ENCODE data around the gene RIPOR1.
A peak's percentile ranks its signal among the peaks of the same experiment; 100 is the strongest.

Gene RIPOR1

GRCh38 chr16:67543582-67543981 is 15.0 kb downstream of the RIPOR1 start:
- no peak for DNase-seq
- peaks cover 12 to 70% (median 46%) of the 10 kb centered on the region in 4 experiments for H3K36me3 ChIP-seq (ENCODE audit: control insufficient read depth in 4 of 4, insufficient read depth in 4 of 4, low read length in 3 of 4)
- H3K4me1 ChIP-seq (ENCODE audit: control extremely low read depth in 1 of 4, control insufficient read depth in 4 of 4, insufficient read depth in 4 of 4, low read length in 3 of 4): peaks cover 0 to 62% (median 45%) of the 10 kb centered on the region in 4 experiments
- no peak overlapping the region for H3K27ac ChIP-seq (ENCODE audit: insufficient read depth in 1 of 2, low read depth in 1 of 2, low read length in 2 of 2, poor library complexity in 1 of 2, severe bottlenecking in 2 of 2)
- no peaks in the 10 kb centered on the region for H3K9me3 ChIP-seq (ENCODE audit: control extremely low read depth in 1 of 5, control insufficient read depth in 4 of 5, insufficient read depth in 2 of 5, low read depth in 1 of 5, low read length in 4 of 5)
- no peak overlapping the region for H3K4me3 ChIP-seq (ENCODE audit: control insufficient read depth in 1 of 7, extremely low read depth in 1 of 7, insufficient read depth in 4 of 7, low read depth in 2 of 7, low read length in 6 of 7)
- WGBS (ENCODE audit: insufficient coverage): 97% methylated on average over 5 of the region's 6 CpGs
- CTCF ChIA-PET: interaction anchor here (1.2 to 15.1 kb wide), 8 partner anchors 11 to 104 kb away, joined by 3 to 308 read pairs (median 12); partner anchors contain the start of genes CARMIL2 and CTCF
- no peaks in the 10 kb centered on the region for H3K27me3 ChIP-seq (replicated peaks in 2 of 5; ENCODE audit: control insufficient read depth in 4 of 5, insufficient read depth in 5 of 5, low read length in 4 of 5)
- POLR2A ChIA-PET: interaction anchor here (0.6 to 3.0 kb wide), 2 partner anchors 19 to 37 kb away, joined by 3 to 12 read pairs; partner anchors contain the start of gene CTCF

GRCh38 chr16:67544329-67544841 is 15.8 kb downstream of the RIPOR1 start:
- Histone ChIP-seq H3K27me3 (replicated peaks in 2 of 5; ENCODE audit: control insufficient read depth in 4 of 5, insufficient read depth in 5 of 5, low read length in 4 of 5) (no peaks in the 10 kb centered on the region), H3K4me1 (ENCODE audit: control extremely low read depth in 1 of 4, control insufficient read depth in 4 of 4, insufficient read depth in 4 of 4, low read length in 3 of 4) (peaks cover 3 to 65% (median 47%) of the 10 kb centered on the region in 4 experiments), H3K36me3 (ENCODE audit: control insufficient read depth in 4 of 4, insufficient read depth in 4 of 4, low read length in 3 of 4) (peaks cover 12 to 77% (median 45%) of the 10 kb centered on the region in 4 experiments), H3K9me3 (ENCODE audit: control extremely low read depth in 1 of 5, control insufficient read depth in 4 of 5, insufficient read depth in 2 of 5, low read depth in 1 of 5, low read length in 4 of 5) (no peaks in the 10 kb centered on the region), H3K4me3 (ENCODE audit: control insufficient read depth in 1 of 7, extremely low read depth in 1 of 7, insufficient read depth in 4 of 7, low read depth in 2 of 7, low read length in 6 of 7) (no peak overlapping the region), H3K27ac (ENCODE audit: insufficient read depth in 1 of 2, low read depth in 1 of 2, low read length in 2 of 2, poor library complexity in 1 of 2, severe bottlenecking in 2 of 2) (no peak overlapping the region)
- no peak for DNase-seq
- POLR2A ChIA-PET: interaction anchor here (0.6 to 3.0 kb wide), 2 partner anchors 18 to 21 kb away, joined by 3 to 12 read pairs; partner anchors contain the start of gene CTCF
- WGBS (ENCODE audit: insufficient coverage): 100% methylated on average over 10 of the region's 13 CpGs
- CTCF ChIA-PET: interaction anchor here (0.7 to 15.1 kb wide), 15 partner anchors 9 to 125 kb away, joined by 3 to 308 read pairs (median 5); partner anchors contain the start of genes C16orf86, CARMIL2, CTCF and ENKD1

- WGBS (ENCODE audit: insufficient coverage): 82% methylated on average over 15 of the region's 15 CpGs
- CTCF ChIA-PET: interaction anchor here (0.7 to 15.1 kb wide), 17 partner anchors 10 to 124 kb away, joined by 3 to 308 read pairs (median 4); partner anchors contain the start of genes C16orf86, CARMIL2, CTCF and ENKD1
- H3K9me3 ChIP-seq (ENCODE audit: control extremely low read depth in 1 of 5, control insufficient read depth in 4 of 5, insufficient read depth in 2 of 5, low read depth in 1 of 5, low read length in 4 of 5): no peaks in the 10 kb centered on the region
- no peak overlapping the region for H3K4me3 ChIP-seq (ENCODE audit: control insufficient read depth in 1 of 7, extremely low read depth in 1 of 7, insufficient read depth in 4 of 7, low read depth in 2 of 7, low read length in 6 of 7)
- POLR2A ChIA-PET: interaction anchor here (0.6 to 3.0 kb wide), 2 partner anchors 18 to 21 kb away, joined by 3 to 12 read pairs; partner anchors contain the start of gene CTCF
- H3K4me1 ChIP-seq (ENCODE audit: control extremely low read depth in 1 of 4, control insufficient read depth in 4 of 4, insufficient read depth in 4 of 4, low read length in 3 of 4): peaks cover 6 to 72% (median 53%) of the 10 kb centered on the region in 4 experiments
- H3K27ac ChIP-seq (ENCODE audit: insufficient read depth in 1 of 2, low read depth in 1 of 2, low read length in 2 of 2, poor library complexity in 1 of 2, severe bottlenecking in 2 of 2): peak overlapping the region in 1 of 2 experiments; percentile 10
- H3K36me3 ChIP-seq (ENCODE audit: control insufficient read depth in 4 of 4, insufficient read depth in 4 of 4, low read length in 3 of 4): peaks cover 12 to 77% (median 39%) of the 10 kb centered on the region in 4 experiments
- H3K27me3 ChIP-seq (replicated peaks in 2 of 5; ENCODE audit: control insufficient read depth in 4 of 5, insufficient read depth in 5 of 5, low read length in 4 of 5): no peaks in the 10 kb centered on the region
- no peak for DNase-seq
Observed at GRCh38 chr16:67544844-67545664, 16.4 kb downstream of the RIPOR1 start.

GRCh38 chr16:67545665-67546024 is 17.0 kb downstream of the RIPOR1 start:
- no peak overlapping the region for H3K4me3 ChIP-seq (ENCODE audit: control insufficient read depth in 1 of 7, extremely low read depth in 1 of 7, insufficient read depth in 4 of 7, low read depth in 2 of 7, low read length in 6 of 7)
- CTCF ChIA-PET: interaction anchor here (1.0 to 15.1 kb wide), 13 partner anchors 13 to 124 kb away, joined by 3 to 308 read pairs (median 5); partner anchors contain the start of genes C16orf86, CARMIL2, CTCF and ENKD1
- DNase-seq: no peak
- peaks cover 7 to 77% (median 59%) of the 10 kb centered on the region in 4 experiments for H3K4me1 ChIP-seq (ENCODE audit: control extremely low read depth in 1 of 4, control insufficient read depth in 4 of 4, insufficient read depth in 4 of 4, low read length in 3 of 4)
- peaks cover 10 to 72% (median 35%) of the 10 kb centered on the region in 4 experiments for H3K36me3 ChIP-seq (ENCODE audit: control insufficient read depth in 4 of 4, insufficient read depth in 4 of 4, low read length in 3 of 4)
- POLR2A ChIA-PET: interaction anchor here (3.0 kb wide), 1 partner anchor 17 kb away, joined by 12 read pairs; the partner anchor contains the start of gene CTCF
- H3K27me3 ChIP-seq (replicated peaks in 2 of 5; ENCODE audit: control insufficient read depth in 4 of 5, insufficient read depth in 5 of 5, low read length in 4 of 5): no peaks in the 10 kb centered on the region
- no peaks in the 10 kb centered on the region for H3K9me3 ChIP-seq (ENCODE audit: control extremely low read depth in 1 of 5, control insufficient read depth in 4 of 5, insufficient read depth in 2 of 5, low read depth in 1 of 5, low read length in 4 of 5)
- WGBS (ENCODE audit: insufficient coverage): 96% methylated on average over 12 of the region's 14 CpGs
- H3K27ac ChIP-seq (ENCODE audit: insufficient read depth in 1 of 2, low read depth in 1 of 2, low read length in 2 of 2, poor library complexity in 1 of 2, severe bottlenecking in 2 of 2): peak overlapping the region in 1 of 2 experiments; percentile 10

GRCh38 chr16:67546091-67546501 is 17.5 kb downstream of the RIPOR1 start:
- H3K36me3 ChIP-seq (ENCODE audit: control insufficient read depth in 4 of 4, insufficient read depth in 4 of 4, low read length in 3 of 4): peaks cover 8 to 69% (median 31%) of the 10 kb centered on the region in 4 experiments
- ChIA-PET CTCF (interaction anchor here (0.9 to 15.1 kb wide), 13 partner anchors 13 to 120 kb away, joined by 3 to 308 read pairs (median 9); partner anchors contain the start of genes C16orf86, CARMIL2, CTCF and ENKD1), POLR2A (interaction anchor here (2.5 to 3.0 kb wide), 3 partner anchors 16 to 99 kb away, joined by 12 to 80 read pairs (median 13); partner anchors contain the start of genes CARMIL2 and CTCF)
- no peaks in the 10 kb centered on the region for H3K27me3 ChIP-seq (replicated peaks in 2 of 5; ENCODE audit: control insufficient read depth in 4 of 5, insufficient read depth in 5 of 5, low read length in 4 of 5)
- peaks cover 7 to 81% (median 60%) of the 10 kb centered on the region in 4 experiments for H3K4me1 ChIP-seq (ENCODE audit: control extremely low read depth in 1 of 4, control insufficient read depth in 4 of 4, insufficient read depth in 4 of 4, low read length in 3 of 4)
- peak overlapping the region in 1 of 2 experiments; percentile 82 for H3K27ac ChIP-seq (ENCODE audit: insufficient read depth in 1 of 2, low read depth in 1 of 2, low read length in 2 of 2, poor library complexity in 1 of 2, severe bottlenecking in 2 of 2)
- H3K4me3 ChIP-seq (ENCODE audit: control insufficient read depth in 1 of 7, extremely low read depth in 1 of 7, insufficient read depth in 4 of 7, low read depth in 2 of 7, low read length in 6 of 7): no peak overlapping the region
- H3K9me3 ChIP-seq (ENCODE audit: control extremely low read depth in 1 of 5, control insufficient read depth in 4 of 5, insufficient read depth in 2 of 5, low read depth in 1 of 5, low read length in 4 of 5): no peaks in the 10 kb centered on the region
- no peak for DNase-seq
- WGBS (ENCODE audit: insufficient coverage): 100% methylated on average over 3 of the region's 7 CpGs

GRCh38 chr16:67546761-67547422 is 18.3 kb downstream of the RIPOR1 start:
- Histone ChIP-seq H3K27ac (ENCODE audit: insufficient read depth in 1 of 2, low read depth in 1 of 2, low read length in 2 of 2, poor library complexity in 1 of 2, severe bottlenecking in 2 of 2) (peak overlapping the region; percentile 72 to 82), H3K4me1 (ENCODE audit: control extremely low read depth in 1 of 4, control insufficient read depth in 4 of 4, insufficient read depth in 4 of 4, low read length in 3 of 4) (peaks cover 7 to 81% (median 61%) of the 10 kb centered on the region in 4 experiments), H3K9me3 (ENCODE audit: control extremely low read depth in 1 of 5, control insufficient read depth in 4 of 5, insufficient read depth in 2 of 5, low read depth in 1 of 5, low read length in 4 of 5) (no peaks in the 10 kb centered on the region), H3K4me3 (ENCODE audit: control insufficient read depth in 1 of 7, extremely low read depth in 1 of 7, insufficient read depth in 4 of 7, low read depth in 2 of 7, low read length in 6 of 7) (peak overlapping the region in 6 of 7 experiments; percentile 10 to 68 (median 50)), H3K27me3 (replicated peaks in 2 of 5; ENCODE audit: control insufficient read depth in 4 of 5, insufficient read depth in 5 of 5, low read length in 4 of 5) (no peaks in the 10 kb centered on the region), H3K36me3 (ENCODE audit: control insufficient read depth in 4 of 4, insufficient read depth in 4 of 4, low read length in 3 of 4) (peaks cover 8 to 61% (median 23%) of the 10 kb centered on the region in 4 experiments)
- DNase-seq: peak; percentile 72 to 84 (median 82)
- POLR2A ChIA-PET: interaction anchor here (0.7 to 2.7 kb wide), 12 partner anchors 9 to 122 kb away, joined by 3 to 80 read pairs (median 6); partner anchors contain the start of genes C16orf86, CARMIL2, CTCF and ENKD1
- 0% methylated on average over 5 of the region's 7 CpGs for WGBS (ENCODE audit: insufficient coverage)
- CTCF ChIA-PET: interaction anchor here (0.6 to 15.1 kb wide), 41 partner anchors 10 to 125 kb away, joined by 3 to 308 read pairs (median 6); partner anchors contain the start of genes ACD, ATP6V0D1, C16orf86 and CARMIL2

Data from common myeloid progenitor, CD34-positive (primary cell).